ENCODE results near the gene NUP93.
"Not testable (repeated sequence)": the region's sequence is repeated elsewhere in the genome, so short reads cannot be mapped to it uniquely, and the experiment has no call there.

NUP93 gene

DNA sequence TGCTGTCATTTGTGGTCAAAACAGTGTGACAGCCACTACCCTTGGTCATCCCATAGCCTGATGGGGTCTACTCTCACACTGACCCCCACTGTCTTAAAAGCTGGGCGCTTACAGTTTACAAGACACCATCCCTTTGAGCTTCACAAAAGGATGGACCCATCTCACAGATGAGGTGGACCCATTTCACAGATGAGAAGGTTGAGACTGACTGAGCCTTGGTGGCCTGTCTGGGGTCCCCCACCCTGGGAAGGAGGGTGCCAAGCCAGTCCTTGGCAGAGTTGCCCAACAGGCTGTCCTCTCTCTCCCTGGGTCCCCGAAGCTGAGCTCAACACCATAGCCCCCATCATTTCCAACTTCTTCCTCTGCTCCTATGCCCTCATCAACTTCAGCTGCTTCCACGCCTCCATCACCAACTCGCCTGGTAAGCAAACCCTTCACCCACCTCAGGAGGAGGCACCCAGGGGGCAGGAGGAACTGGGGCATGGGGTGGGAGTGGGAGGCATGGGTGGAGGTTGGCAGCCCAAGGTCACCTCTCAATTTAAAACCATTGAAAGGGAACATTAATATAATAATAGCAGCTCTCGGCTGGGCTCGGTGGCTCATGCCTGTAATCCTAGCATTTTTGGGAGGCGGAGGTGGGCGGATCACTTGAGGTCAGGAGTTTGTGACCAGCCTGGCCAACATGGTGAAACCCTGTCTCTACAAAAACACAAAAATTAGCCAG is 152.3 kb downstream of the NUP93 start:
- H3K9ac ChIP-seq (ENCODE audit: low read length), result no peak overlapping the region

GRCh38 chr16:56883586-56883985 is 153.7 kb downstream of the NUP93 start:
- Histone ChIP-seq H3K9ac (ENCODE audit: low read length) (no peak overlapping the region), H3K36me3 (ENCODE audit: control insufficient read depth, low read depth, low read length) (no peaks in the 10 kb centered on the region), H3K27me3 (ENCODE audit: control insufficient read depth, insufficient read depth, low read length) (no peaks in the 10 kb centered on the region), H3K9me3 (ENCODE audit: control insufficient read depth, low read depth, low read length) (peaks cover 10% of the 10 kb centered on the region), H3K27ac (ENCODE audit: low read length) (no peak overlapping the region), H3K4me1 (ENCODE audit: control insufficient read depth, low read depth, low read length) (no peaks in the 10 kb centered on the region), H3K4me3 (ENCODE audit: low read length) (no peak overlapping the region)

More for the DNA sequence above, 152.3 kb downstream of the NUP93 start:
- Histone ChIP-seq H3K27me3 (ENCODE audit: control insufficient read depth, insufficient read depth, low read length) (no peaks in the 10 kb centered on the region), H3K4me1 (ENCODE audit: control insufficient read depth, low read depth, low read length) (no peaks in the 10 kb centered on the region), H3K4me3 (ENCODE audit: low read length) (no peak overlapping the region), H3K9me3 (ENCODE audit: control insufficient read depth, low read depth, low read length) (peaks cover 10% of the 10 kb centered on the region), H3K27ac (ENCODE audit: low read length) (no peak overlapping the region), H3K36me3 (ENCODE audit: control insufficient read depth, low read depth, low read length) (no peaks in the 10 kb centered on the region)

GRCh38 chr16:56884026-56884582 is 154.2 kb downstream of the NUP93 start:
- H3K9ac ChIP-seq (ENCODE audit: low read length), result no peak overlapping the region
- H3K36me3 ChIP-seq (ENCODE audit: control insufficient read depth, low read depth, low read length), result no peaks in the 10 kb centered on the region
- H3K4me3 ChIP-seq (ENCODE audit: low read length), result no peak overlapping the region
- H3K4me1 ChIP-seq (ENCODE audit: control insufficient read depth, low read depth, low read length), result no peaks in the 10 kb centered on the region
- no peaks in the 10 kb centered on the region for H3K27me3 ChIP-seq (ENCODE audit: control insufficient read depth, insufficient read depth, low read length)
- no peak overlapping the region for H3K27ac ChIP-seq (ENCODE audit: low read length)
- peaks cover 10% of the 10 kb centered on the region for H3K9me3 ChIP-seq (ENCODE audit: control insufficient read depth, low read depth, low read length)

- H3K4me1 ChIP-seq (ENCODE audit: control insufficient read depth, low read depth, low read length); H3K27ac ChIP-seq (ENCODE audit: low read length); H3K4me3 ChIP-seq (ENCODE audit: low read length); H3K27me3 ChIP-seq (ENCODE audit: control insufficient read depth, insufficient read depth, low read length); H3K36me3 ChIP-seq (ENCODE audit: control insufficient read depth, low read depth, low read length); H3K9ac ChIP-seq (ENCODE audit: low read length): not testable (repeated sequence)
- peaks cover 10% of the 10 kb centered on the region for H3K9me3 ChIP-seq (ENCODE audit: control insufficient read depth, low read depth, low read length)
These were observed 155.0 kb downstream of the NUP93 start for GRCh38 chr16:56884929-56885328.

GRCh38 chr16:56885446-56886162 is 155.7 kb downstream of the NUP93 start:
- no peak overlapping the region for H3K4me3 ChIP-seq (ENCODE audit: low read length)
- no peaks in the 10 kb centered on the region for H3K27me3 ChIP-seq (ENCODE audit: control insufficient read depth, insufficient read depth, low read length)
- H3K27ac ChIP-seq (ENCODE audit: low read length), result no peak overlapping the region
- H3K36me3 ChIP-seq (ENCODE audit: control insufficient read depth, low read depth, low read length), result no peaks in the 10 kb centered on the region
- H3K9ac ChIP-seq (ENCODE audit: low read length), result no peak overlapping the region
- H3K9me3 ChIP-seq (ENCODE audit: control insufficient read depth, low read depth, low read length), result peaks cover 10% of the 10 kb centered on the region
- H3K4me1 ChIP-seq (ENCODE audit: control insufficient read depth, low read depth, low read length), result no peaks in the 10 kb centered on the region

DNA sequence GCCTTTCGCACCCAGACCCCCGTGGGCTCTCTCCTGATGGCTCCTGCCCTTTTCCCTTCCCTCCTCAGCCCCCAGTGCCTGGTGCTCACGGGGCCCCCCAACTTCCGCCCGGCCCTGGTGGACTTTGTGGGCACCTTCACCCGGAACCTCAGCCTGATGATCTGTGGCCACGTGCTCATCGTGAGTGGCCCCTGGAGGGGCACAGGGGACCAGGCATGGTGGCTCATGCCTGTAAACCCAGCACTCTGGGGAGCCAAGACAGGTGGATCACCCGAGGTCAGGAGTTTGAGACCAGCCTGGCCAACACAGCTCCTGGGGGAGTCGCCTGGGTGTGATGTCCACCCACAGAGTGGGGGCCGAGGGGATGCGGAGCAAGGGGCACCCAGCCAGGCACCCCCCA is 156.4 kb downstream of the NUP93 start:
- Histone ChIP-seq H3K9ac (ENCODE audit: low read length) (no peak overlapping the region), H3K4me3 (ENCODE audit: low read length) (no peak overlapping the region), H3K27me3 (ENCODE audit: control insufficient read depth, insufficient read depth, low read length) (no peaks in the 10 kb centered on the region)

GRCh38 chr16:56886826-56887225 is 156.9 kb downstream of the NUP93 start:
- no peak overlapping the region for H3K27ac ChIP-seq (ENCODE audit: low read length)
- no peaks in the 10 kb centered on the region for H3K36me3 ChIP-seq (ENCODE audit: control insufficient read depth, low read depth, low read length)
- no peaks in the 10 kb centered on the region for H3K27me3 ChIP-seq (ENCODE audit: control insufficient read depth, insufficient read depth, low read length)
- H3K9ac ChIP-seq (ENCODE audit: low read length), result no peak overlapping the region
- no peak overlapping the region for H3K4me3 ChIP-seq (ENCODE audit: low read length)
- H3K9me3 ChIP-seq (ENCODE audit: control insufficient read depth, low read depth, low read length), result peaks cover 10% of the 10 kb centered on the region
- no peaks in the 10 kb centered on the region for H3K4me1 ChIP-seq (ENCODE audit: control insufficient read depth, low read depth, low read length)

More for the DNA sequence above, 156.4 kb downstream of the NUP93 start:
- Histone ChIP-seq H3K9me3 (ENCODE audit: control insufficient read depth, low read depth, low read length) (peaks cover 10% of the 10 kb centered on the region), H3K36me3 (ENCODE audit: control insufficient read depth, low read depth, low read length) (no peaks in the 10 kb centered on the region), H3K27ac (ENCODE audit: low read length) (no peak overlapping the region), H3K4me1 (ENCODE audit: control insufficient read depth, low read depth, low read length) (no peaks in the 10 kb centered on the region)

DNA sequence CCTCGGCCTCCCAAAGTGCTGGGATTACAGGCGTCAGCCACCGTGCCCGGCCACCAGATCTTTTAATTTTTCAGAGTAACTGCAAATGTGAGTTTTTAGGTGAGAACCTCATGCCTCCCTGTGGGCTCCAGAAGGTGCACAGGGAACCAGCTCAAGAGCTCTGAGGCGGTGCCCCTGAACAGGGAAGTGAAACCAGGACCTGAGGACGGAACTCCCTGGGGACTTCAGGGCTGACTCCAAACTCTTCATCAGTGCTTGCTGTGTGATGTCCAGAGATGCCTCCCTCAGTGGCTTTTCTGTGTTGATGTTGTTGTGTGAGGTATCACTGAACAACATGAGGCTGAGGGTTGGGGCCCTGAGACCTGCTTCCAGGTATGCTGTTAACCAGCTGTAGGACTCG is 158.9 kb downstream of the NUP93 start:
- no peak overlapping the region for H3K27ac ChIP-seq (ENCODE audit: low read length)
- no peaks in the 10 kb centered on the region for H3K27me3 ChIP-seq (ENCODE audit: control insufficient read depth, insufficient read depth, low read length)
- H3K36me3 ChIP-seq (ENCODE audit: control insufficient read depth, low read depth, low read length), result no peaks in the 10 kb centered on the region
- peaks cover 10% of the 10 kb centered on the region for H3K9me3 ChIP-seq (ENCODE audit: control insufficient read depth, low read depth, low read length)
- no peak overlapping the region for H3K9ac ChIP-seq (ENCODE audit: low read length)
- H3K4me1 ChIP-seq (ENCODE audit: control insufficient read depth, low read depth, low read length), result no peaks in the 10 kb centered on the region
- H3K4me3 ChIP-seq (ENCODE audit: low read length), result no peak overlapping the region

DNA sequence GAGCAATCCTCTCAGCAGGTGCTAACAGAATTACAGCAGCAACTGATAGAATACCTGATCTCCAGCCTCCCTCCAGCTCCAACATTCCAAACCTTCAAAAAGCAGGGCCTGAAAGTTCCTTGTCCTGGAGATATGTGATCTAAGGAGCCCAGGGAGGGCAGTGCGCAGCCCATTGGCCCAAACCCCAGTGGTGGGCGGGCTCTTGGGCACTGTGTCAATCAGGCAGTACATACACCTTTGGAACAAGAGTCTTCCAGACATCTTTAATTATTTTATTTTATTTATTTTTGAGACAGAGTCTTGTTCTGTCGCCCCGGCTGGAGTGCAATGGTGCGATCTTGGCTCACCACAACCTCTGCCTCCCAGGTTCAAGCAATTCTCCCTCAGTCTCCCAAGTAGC is 159.3 kb downstream of the NUP93 start:
- peaks cover 10% of the 10 kb centered on the region for H3K9me3 ChIP-seq (ENCODE audit: control insufficient read depth, low read depth, low read length)
- no peaks in the 10 kb centered on the region for H3K4me1 ChIP-seq (ENCODE audit: control insufficient read depth, low read depth, low read length)
- H3K27me3 ChIP-seq (ENCODE audit: control insufficient read depth, insufficient read depth, low read length), result no peaks in the 10 kb centered on the region
- no peak overlapping the region for H3K27ac ChIP-seq (ENCODE audit: low read length)
- H3K36me3 ChIP-seq (ENCODE audit: control insufficient read depth, low read depth, low read length), result no peaks in the 10 kb centered on the region
- H3K4me3 ChIP-seq (ENCODE audit: low read length), result no peak overlapping the region
- H3K9ac ChIP-seq (ENCODE audit: low read length), result no peak overlapping the region

DNA sequence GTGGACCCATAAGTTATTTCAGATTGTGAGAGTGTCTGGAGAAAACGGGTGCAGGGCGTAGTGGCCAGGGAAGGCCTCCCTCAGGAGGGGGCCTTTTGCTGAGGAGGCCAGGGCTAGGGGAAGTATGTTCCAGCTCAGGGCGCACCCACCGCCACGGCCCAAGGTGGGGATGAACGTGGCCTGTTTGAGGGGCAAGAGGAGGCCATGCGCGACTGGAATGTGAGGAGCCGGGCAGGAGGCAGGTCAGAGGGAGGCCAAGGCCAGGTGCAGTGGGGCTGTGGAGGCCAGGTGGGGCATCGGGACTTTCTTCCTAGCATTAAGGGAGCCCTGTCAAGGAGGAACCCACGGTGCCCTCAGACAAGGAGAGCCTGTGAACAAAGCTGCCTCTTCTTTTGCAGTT is 161.8 kb downstream of the NUP93 start:
- H3K36me3 ChIP-seq (ENCODE audit: control insufficient read depth, low read depth, low read length), result no peaks in the 10 kb centered on the region

DNA sequence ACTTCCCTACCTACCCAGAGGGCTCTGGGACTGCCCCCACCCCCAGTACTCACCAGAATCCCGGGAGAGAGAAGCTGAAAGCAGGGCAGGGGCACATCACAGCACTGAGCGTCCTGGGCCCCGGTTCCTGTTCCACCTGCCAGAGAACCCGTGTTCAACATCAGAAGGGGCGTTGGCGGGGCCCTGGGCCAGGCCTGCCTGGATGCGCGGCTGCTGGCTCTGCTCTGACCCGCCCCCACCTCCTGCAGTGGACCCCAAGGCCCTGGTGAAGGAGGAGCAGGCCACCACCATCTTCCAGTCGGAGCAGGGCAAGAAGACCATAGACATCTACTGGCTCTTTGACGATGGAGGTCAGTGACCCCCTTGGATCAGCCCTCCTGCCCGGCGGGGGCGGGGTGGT is 162.8 kb downstream of the NUP93 start:
- Histone ChIP-seq H3K36me3 (ENCODE audit: control insufficient read depth, low read depth, low read length) (no peaks in the 10 kb centered on the region), H3K9me3 (ENCODE audit: control insufficient read depth, low read depth, low read length) (no peaks in the 10 kb centered on the region), H3K4me1 (ENCODE audit: control insufficient read depth, low read depth, low read length) (no peaks in the 10 kb centered on the region), H3K27ac (ENCODE audit: low read length) (no peak overlapping the region), H3K9ac (ENCODE audit: low read length) (no peak overlapping the region), H3K4me3 (ENCODE audit: low read length) (no peak overlapping the region), H3K27me3 (ENCODE audit: control insufficient read depth, insufficient read depth, low read length) (no peaks in the 10 kb centered on the region)

More for the DNA sequence above, 161.8 kb downstream of the NUP93 start:
- Histone ChIP-seq H3K4me1 (ENCODE audit: control insufficient read depth, low read depth, low read length) (no peaks in the 10 kb centered on the region), H3K9me3 (ENCODE audit: control insufficient read depth, low read depth, low read length) (no peaks in the 10 kb centered on the region), H3K27ac (ENCODE audit: low read length) (no peak overlapping the region), H3K27me3 (ENCODE audit: control insufficient read depth, insufficient read depth, low read length) (no peaks in the 10 kb centered on the region), H3K4me3 (ENCODE audit: low read length) (no peak overlapping the region), H3K9ac (ENCODE audit: low read length) (no peak overlapping the region)
